PC-3 (cell line): ENCODE measurements around the gene SRRM1.

Source experiments
- EZH2 ChIP-seq: fragments of 300-600 bp; sonication (generic); IDR thresholded peaks from one replicate; pipeline ENCODE4 v1.6.1; 2017; ENCODE audit warnings: antibody characterized with exemption, mild to moderate bottlenecking, low read length; ENCODE audit not compliant: unreplicated experiment
- TF ChIP-seq, protein P1 (sequence below): fragments of 300-600 bp; sonication (generic); conservative IDR thresholded peaks from 2 replicates; pipeline ENCODE4 v1.5.1; 2017; ENCODE audit warnings: antibody characterized with exemption, low read depth, mild to moderate bottlenecking, low read length

DNA sequence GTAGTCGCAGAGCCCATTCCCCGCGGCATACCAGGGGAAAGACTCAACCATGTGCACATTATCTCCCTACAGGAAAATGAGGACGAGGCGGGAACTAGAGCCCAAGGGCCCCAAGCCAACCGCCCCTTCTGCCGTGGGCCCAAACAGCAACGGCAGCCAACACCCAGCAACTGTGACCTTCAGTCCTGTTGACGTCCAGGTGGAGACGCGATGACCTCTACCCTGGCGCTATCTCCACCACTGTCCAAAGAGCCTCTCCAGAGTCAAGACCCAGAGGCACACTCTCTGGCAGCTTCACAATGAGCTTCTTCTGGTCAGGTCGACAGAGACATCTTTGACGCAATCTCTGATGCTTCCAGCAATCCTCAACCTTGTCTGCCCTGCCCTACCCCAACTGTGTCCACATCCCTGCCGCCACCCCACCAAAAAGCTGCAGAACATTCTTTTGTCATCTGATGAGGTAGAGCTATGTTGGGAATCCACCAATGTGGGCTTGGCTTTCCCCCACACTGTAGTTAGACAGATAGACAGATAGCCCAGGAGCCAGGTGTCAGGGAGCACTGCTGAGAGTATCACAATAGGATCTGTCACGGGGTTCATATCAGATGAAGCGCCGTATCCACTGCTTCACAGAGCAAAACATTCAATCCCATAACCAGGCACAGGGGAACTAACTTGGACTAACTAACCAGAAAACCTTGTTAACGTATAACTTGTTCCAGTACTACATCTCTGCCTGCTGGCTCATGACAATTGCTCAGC, 37.4 kb upstream of the SRRM1 start:
- TF ChIP-seq, protein P1, sequence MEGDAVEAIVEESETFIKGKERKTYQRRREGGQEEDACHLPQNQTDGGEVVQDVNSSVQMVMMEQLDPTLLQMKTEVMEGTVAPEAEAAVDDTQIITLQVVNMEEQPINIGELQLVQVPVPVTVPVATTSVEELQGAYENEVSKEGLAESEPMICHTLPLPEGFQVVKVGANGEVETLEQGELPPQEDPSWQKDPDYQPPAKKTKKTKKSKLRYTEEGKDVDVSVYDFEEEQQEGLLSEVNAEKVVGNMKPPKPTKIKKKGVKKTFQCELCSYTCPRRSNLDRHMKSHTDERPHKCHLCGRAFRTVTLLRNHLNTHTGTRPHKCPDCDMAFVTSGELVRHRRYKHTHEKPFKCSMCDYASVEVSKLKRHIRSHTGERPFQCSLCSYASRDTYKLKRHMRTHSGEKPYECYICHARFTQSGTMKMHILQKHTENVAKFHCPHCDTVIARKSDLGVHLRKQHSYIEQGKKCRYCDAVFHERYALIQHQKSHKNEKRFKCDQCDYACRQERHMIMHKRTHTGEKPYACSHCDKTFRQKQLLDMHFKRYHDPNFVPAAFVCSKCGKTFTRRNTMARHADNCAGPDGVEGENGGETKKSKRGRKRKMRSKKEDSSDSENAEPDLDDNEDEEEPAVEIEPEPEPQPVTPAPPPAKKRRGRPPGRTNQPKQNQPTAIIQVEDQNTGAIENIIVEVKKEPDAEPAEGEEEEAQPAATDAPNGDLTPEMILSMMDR: no peak
- no peak for TF ChIP-seq EZH2
